ENCODE results near the gene DCST2. TPM values are rescaled to one million over a fixed set of nuclear protein-coding genes. Genes with fewer than 3 reads are reported as not detected.

Gene DCST2
- total and polyA plus RNA-seq, 9 of the 15 experiments (the other 6 are each of a cell fraction or from before 2014, with no cell fraction given) = 0.09 to 0.49 (median 0.11) TPM; not detected in 3

GRCh38 chr1:155016231-155016831 is 17.2 kb downstream of the DCST2 start:
- 93% methylated on average over 24 of the region's 26 CpGs for WGBS (ENCODE audit: insufficient coverage, low coverage, missing lambda C conversion rate)
- peak overlapping the region; percentile 81 for H3K27ac ChIP-seq (ENCODE audit: extremely low read depth, low read depth, low read length)
- no peak for ATAC-seq
- no TSS peak for BruUV-seq (replicated peaks)
- peaks cover 24% of the 10 kb centered on the region for H3K79me2 ChIP-seq (ENCODE audit: control insufficient read depth, insufficient read depth, low read length)
- peak; percentile 67; the same call in 1 of the 2 replicates for TF ChIP-seq POLR2G (IDR thresholded peaks at IDR 0.05; ENCODE audit: low read depth, low read length)
- no peak for TF ChIP-seq TBL1XR1 (IDR thresholded peaks at IDR 0.05; ENCODE audit: low read length in 2 of 2)
- TF ChIP-seq GTF2F1 (IDR thresholded peaks at IDR 0.05; ENCODE audit: low read depth, low read length) = no peak
- peak; percentile 24; the same call in 1 of the 2 replicates for TF ChIP-seq ZNF592 (IDR thresholded peaks at IDR 0.05)
- TF ChIP-seq MAX (CRISPR knock-in tag; IDR thresholded peaks at IDR 0.05) = peak; percentile 21; the same call in 1 of the 2 replicates
- TF ChIP-seq RBM22 (IDR thresholded peaks at IDR 0.05; ENCODE audit: low read depth, low read length, poor library complexity, severe bottlenecking) = peak; percentile 87
- TF ChIP-seq RBFOX2 (IDR thresholded peaks at IDR 0.05; ENCODE audit: low read depth, low read length) = peak; percentile 62; the same call in 1 of the 2 replicates
- no peaks in the 10 kb centered on the region for H3K27me3 ChIP-seq (ENCODE audit: control insufficient read depth in 2 of 2, insufficient read depth in 2 of 2, low read length in 2 of 2)
- H3K36me3 ChIP-seq (ENCODE audit: control insufficient read depth, insufficient read depth, low read length) = peaks cover 54% of the 10 kb centered on the region; the same call in 2 of the 3 replicates
- no peak for FAIRE-seq
- H3K9me3 ChIP-seq (replicated peaks; ENCODE audit: control insufficient read depth, insufficient read depth, low read depth, low read length) = no peaks in the 10 kb centered on the region
- no peak overlapping the region for H2AFZ ChIP-seq (ENCODE audit: low read depth, low read length)
- no peaks in the 10 kb centered on the region for H4K20me1 ChIP-seq (replicated peaks; ENCODE audit: control insufficient read depth, insufficient read depth, low read length)
- H3K4me3 ChIP-seq = no peak overlapping the region
- peak overlapping the region; percentile 53; the same call in 1 of the 2 replicates for H3K4me2 ChIP-seq (ENCODE audit: insufficient read depth, low read length)
- ChIA-PET CTCF (ENCODE audit: low intra/inter-chr PET ratio) (interaction anchor here (0.6 to 2.8 kb wide), 5 partner anchors 16 to 381 kb away, joined by 4 to 28 read pairs (median 11); partner anchors contain the start of genes CKS1B, PBXIP1 and PYGO2), POLR2A (interaction anchor here (0.6 to 2.4 kb wide), 12 partner anchors 8 to 173 kb away, joined by 3 to 15 read pairs (median 5); partner anchors contain the start of genes PBXIP1, PYGO2 and SHC1)
- intact Hi-C loops (cut with micrococcal nuclease) = loop anchor here (2.0 kb wide), 1 partner anchor 56 kb away; the partner anchor contains the start of gene PYGO2
- no peak for DNase-seq (ENCODE audit: extremely low read depth in 1 of 4, low spot score in 3 of 4)
- in situ Hi-C loops (cut with MboI) = no loop called here
- H3K9ac ChIP-seq (ENCODE audit: insufficient read depth in 1 of 2, low read depth in 2 of 2, low read length in 2 of 2) = peak overlapping the region; percentile 61 to 87
- no peaks in the 10 kb centered on the region for H3K9me1 ChIP-seq (ENCODE audit: control insufficient read depth, insufficient read depth, low read length)
- peaks cover 38 to 67% of the 10 kb centered on the region in 2 experiments for H3K4me1 ChIP-seq (replicated peaks in 1 of 2; ENCODE audit: control insufficient read depth in 2 of 2, insufficient read depth in 2 of 2, low read length in 2 of 2)

All from K562 (cell line).